ENCODE results near the gene TMEM176A.

Gene TMEM176A

DNA sequence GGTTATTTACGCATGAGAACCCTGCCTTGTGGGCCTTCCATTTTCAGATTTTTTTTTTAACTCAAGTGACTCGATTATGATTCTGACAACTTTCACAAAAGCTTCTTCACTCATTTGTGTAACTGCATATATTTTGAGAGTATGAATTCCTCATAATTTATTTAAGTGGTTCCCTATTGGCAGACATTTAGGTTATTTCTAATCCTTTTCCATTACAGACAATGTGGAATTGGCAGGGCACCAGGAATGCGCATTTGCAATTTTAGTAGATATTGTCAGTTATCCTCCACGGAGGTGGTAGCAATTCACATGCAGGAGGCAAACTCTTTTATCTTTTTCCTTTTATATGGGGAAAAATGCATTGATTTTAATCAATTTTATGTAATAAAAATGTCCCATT, 2.9 kb upstream of the TMEM176A start:
- TF ChIP-seq, protein P1, sequence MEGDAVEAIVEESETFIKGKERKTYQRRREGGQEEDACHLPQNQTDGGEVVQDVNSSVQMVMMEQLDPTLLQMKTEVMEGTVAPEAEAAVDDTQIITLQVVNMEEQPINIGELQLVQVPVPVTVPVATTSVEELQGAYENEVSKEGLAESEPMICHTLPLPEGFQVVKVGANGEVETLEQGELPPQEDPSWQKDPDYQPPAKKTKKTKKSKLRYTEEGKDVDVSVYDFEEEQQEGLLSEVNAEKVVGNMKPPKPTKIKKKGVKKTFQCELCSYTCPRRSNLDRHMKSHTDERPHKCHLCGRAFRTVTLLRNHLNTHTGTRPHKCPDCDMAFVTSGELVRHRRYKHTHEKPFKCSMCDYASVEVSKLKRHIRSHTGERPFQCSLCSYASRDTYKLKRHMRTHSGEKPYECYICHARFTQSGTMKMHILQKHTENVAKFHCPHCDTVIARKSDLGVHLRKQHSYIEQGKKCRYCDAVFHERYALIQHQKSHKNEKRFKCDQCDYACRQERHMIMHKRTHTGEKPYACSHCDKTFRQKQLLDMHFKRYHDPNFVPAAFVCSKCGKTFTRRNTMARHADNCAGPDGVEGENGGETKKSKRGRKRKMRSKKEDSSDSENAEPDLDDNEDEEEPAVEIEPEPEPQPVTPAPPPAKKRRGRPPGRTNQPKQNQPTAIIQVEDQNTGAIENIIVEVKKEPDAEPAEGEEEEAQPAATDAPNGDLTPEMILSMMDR (IDR thresholded peaks at IDR 0.05; ENCODE audit: insufficient read depth, missing control alignments) = no peak
- no peak for DNase-seq (ENCODE audit: insufficient read length, low spot score)
- no peak for FAIRE-seq

DNA sequence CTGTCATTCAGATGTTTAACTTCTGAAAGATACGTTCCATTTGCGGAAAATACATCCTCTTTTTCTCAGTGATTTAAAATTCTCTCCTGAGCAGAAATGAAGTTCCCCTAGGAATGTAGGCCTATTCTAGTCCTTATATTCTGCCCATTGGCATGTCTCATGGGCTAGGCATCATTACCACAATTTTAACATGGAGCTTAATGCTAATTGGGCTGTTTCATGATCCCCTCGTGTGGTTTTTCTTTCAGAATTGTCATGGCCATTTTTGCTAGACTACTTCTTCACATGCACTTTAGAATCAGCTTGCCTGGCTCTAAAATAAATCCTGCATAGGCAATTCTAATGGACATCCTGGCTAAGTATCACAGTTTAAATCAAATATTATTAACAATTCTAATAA, 1.4 kb upstream of the TMEM176A start:
- FAIRE-seq (no peak), DNase-seq (ENCODE audit: insufficient read length, low spot score) (no peak)
- TF ChIP-seq, protein P1 (IDR thresholded peaks at IDR 0.05; ENCODE audit: insufficient read depth, missing control alignments) = no peak

DNA sequence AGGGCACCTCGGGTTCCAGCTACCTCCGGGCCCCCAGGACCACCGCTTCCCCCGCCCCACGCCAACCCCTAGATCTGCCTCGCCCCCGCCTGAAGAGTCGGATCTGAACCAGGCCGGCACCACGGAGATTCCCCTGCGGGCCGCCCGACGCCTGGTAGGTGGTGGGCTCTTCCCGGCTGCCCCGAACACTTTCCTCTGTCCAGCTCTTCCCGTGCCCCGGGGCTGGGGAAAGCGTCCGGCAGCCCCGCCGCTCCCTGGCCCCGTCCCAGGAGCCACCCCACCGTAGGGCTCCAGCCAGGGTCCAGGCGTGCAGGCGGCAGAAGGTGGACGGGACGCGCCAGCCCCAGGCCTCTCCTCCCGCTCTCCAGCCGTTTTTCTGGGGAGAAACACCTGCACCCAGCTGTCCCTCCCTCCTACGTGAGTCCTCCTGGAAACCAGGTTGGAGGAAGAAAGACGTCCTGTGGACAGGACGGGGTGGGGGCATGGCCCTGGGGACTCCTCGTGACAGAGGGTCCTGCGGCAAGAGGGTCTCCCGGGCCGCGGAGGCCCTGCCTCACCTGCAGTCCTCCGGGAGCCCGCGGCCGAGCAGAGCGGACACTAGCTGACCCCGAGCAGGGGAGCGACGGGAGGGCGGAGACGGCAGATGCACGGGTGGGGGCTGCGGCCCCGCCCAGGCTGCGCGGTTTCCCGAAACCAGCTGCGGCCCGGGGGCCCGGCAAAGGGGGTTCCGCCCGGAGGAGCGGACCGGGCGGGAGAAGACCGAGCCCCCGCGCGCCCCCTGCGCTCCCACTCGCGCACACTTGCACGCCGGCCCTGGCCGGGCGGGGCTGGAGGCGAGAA, 608 bp upstream of the TMEM176A start, which contains the start of gene TMEM176B:
Gene TMEM176B (minus strand): TSS at position 624 of the 840 bp plus-strand sequence. CDS start 3,795 bp downstream, outside the sequence.
- FAIRE-seq = no peak
- TF ChIP-seq, protein P1 (IDR thresholded peaks at IDR 0.05; ENCODE audit: insufficient read depth, missing control alignments) = no peak
- DNase-seq (ENCODE audit: insufficient read length, low spot score) = no peak

DNA sequence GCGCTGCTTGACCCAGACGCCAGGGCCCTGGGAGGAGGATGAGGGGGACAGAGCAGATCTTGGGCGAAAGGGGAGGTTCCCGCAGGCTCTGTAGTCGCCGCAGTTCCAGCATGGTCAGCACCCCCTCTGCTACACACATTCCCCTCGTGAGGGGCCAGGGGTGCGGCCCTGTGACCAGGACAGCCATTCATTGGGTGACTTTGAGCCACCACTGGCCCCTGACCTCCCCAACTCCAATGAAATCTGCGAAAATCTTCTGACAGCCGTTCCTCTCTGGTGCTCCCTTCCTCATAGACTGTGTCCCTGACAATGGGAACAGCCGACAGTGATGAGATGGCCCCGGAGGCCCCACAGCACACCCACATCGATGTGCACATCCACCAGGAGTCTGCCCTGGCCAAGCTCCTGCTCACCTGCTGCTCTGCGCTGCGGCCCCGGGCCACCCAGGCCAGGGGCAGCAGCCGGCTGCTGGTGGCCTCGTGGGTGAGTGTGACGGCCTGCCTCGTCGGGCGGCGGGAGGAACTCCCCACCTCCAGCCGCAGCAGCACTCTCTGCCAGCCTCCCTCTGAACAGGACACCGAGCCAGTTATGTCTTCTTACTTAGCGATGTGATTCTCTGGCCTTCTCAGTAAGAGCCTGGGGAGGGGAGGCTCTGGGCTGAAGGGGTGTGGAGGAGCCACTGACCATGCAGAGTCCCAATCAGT, 825 bp downstream of the TMEM176A start:
- DNase-seq (ENCODE audit: insufficient read length, low spot score) (no peak), FAIRE-seq (no peak)
- TF ChIP-seq, protein P1 (IDR thresholded peaks at IDR 0.05; ENCODE audit: insufficient read depth, missing control alignments) = no peak

DNA sequence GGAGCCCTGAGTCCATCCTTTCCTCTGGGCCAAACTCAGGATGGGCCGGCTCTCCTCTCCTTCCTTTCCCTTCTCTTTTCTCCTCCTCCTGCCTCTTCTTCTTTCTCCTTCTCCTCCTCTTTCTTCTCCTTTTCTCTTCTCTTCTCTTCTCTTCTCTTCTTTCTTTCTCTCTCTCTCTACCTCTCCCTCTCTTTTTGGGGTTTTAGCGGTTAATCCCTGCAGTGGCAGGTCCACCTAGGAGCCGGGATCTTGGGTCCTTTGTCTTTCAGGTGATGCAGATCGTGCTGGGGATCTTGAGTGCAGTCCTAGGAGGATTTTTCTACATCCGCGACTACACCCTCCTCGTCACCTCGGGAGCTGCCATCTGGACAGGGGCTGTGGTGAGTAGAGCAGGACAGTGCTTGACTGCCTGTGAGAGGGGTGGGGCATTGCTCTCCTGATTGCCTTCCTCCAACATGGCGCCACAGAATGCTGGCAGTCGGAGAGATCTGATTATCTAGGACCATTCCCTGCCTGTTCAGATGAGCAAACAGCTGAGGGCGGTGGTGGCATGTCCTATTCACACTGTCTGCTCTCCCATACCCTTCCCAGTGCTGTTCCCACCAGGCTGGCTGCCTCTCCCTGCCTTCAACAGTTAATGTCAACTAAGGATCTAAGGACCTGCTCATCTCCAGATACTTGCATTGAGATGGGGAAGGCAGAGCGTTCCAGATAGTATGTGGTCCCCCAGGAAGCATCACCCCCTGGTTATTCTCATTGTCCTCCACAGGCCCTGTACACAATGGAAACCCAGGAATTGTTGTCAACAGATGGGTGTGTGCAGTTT, 1.6 kb downstream of the TMEM176A start:
- no peak for FAIRE-seq
- TF ChIP-seq, protein P1 (IDR thresholded peaks at IDR 0.05; ENCODE audit: insufficient read depth, missing control alignments) = no peak
- no peak for DNase-seq (ENCODE audit: insufficient read length, low spot score)

DNA sequence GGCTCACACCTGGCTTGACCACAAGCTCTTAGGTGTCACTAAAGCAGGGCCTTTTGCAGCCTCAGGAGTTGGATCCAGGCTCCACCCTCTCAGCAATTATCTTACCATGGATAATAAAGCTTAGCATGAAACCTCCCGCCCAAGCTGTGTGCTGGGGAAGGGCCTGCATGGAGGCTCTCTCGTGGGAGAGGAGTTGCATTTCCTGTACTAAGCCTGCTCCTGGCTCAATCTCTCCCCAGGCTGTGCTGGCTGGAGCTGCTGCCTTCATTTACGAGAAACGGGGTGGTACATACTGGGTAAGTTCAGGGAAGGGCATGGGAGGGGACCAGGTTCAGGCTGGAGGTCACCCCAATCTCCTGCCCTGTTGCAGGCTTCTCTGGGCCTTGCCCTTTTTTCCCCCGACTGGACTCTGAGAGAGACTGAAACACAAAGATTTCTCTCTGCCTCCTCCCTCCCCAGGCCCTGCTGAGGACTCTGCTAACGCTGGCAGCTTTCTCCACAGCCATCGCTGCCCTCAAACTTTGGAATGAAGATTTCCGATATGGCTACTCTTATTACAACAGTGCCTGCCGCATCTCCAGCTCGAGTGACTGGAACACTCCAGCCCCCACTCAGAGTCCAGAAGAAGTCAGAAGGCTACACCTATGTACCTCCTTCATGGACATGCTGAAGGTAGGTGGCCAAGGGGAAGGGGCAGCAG, 2.7 kb downstream of the TMEM176A start:
- TF ChIP-seq, protein P1 (IDR thresholded peaks at IDR 0.05; ENCODE audit: insufficient read depth, missing control alignments) = no peak
- FAIRE-seq = no peak
- DNase-seq (ENCODE audit: insufficient read length, low spot score) = no peak
